LNCAP (cell line): ENCODE data around the gene CYP2J2.
A peak's percentile ranks its signal among the peaks of the same experiment; 100 is the strongest.

Experiments
- CTCF ChIP-seq: fragments of 450-650 bp; IDR thresholded peaks from 2 replicates; pipeline ENCODE4 v1.5.1; 2017; ENCODE audit warnings: mild to moderate bottlenecking

Gene CYP2J2

GRCh38 chr1:59926381-59927123, at the start of gene CYP2J2:
Gene CYP2J2 (minus strand): TSS chr1:59926773. CDS start chr1:59926746, 27 bp downstream.
- no peak for TF ChIP-seq CTCF

- no peak for TF ChIP-seq CTCF
Measured at GRCh38 chr1:59973719-59974118, 47.1 kb upstream of the CYP2J2 start.

- TF ChIP-seq CTCF: no peak
Measured at GRCh38 chr1:59972216-59972927, 45.8 kb upstream of the CYP2J2 start.

GRCh38 chr1:59971464-59971911, 44.9 kb upstream of the CYP2J2 start:
- TF ChIP-seq CTCF: peak; percentile 91

- no peak for TF ChIP-seq CTCF
Measured at GRCh38 chr1:59967780-59968179, 41.2 kb upstream of the CYP2J2 start.

- no peak for TF ChIP-seq CTCF
Measured at GRCh38 chr1:59967141-59967697, 40.6 kb upstream of the CYP2J2 start.

- TF ChIP-seq CTCF: no peak
Measured at GRCh38 chr1:59952065-59952464, 25.5 kb upstream of the CYP2J2 start.
